GM21786 (cell line): Measurements from ENCODE around the gene OSBPL5.
"Not testable (repeated sequence)": the region's sequence is repeated elsewhere in the genome, so short reads cannot be mapped to it uniquely, and the experiment has no call there.

Source experiments
- ATAC-seq: cut with Tn5 transposase; IDR thresholded peaks from one replicate; pipeline ENCODE4 v1.9.1; 2021; ENCODE audit not compliant: unreplicated experiment

Gene OSBPL5

DNA sequence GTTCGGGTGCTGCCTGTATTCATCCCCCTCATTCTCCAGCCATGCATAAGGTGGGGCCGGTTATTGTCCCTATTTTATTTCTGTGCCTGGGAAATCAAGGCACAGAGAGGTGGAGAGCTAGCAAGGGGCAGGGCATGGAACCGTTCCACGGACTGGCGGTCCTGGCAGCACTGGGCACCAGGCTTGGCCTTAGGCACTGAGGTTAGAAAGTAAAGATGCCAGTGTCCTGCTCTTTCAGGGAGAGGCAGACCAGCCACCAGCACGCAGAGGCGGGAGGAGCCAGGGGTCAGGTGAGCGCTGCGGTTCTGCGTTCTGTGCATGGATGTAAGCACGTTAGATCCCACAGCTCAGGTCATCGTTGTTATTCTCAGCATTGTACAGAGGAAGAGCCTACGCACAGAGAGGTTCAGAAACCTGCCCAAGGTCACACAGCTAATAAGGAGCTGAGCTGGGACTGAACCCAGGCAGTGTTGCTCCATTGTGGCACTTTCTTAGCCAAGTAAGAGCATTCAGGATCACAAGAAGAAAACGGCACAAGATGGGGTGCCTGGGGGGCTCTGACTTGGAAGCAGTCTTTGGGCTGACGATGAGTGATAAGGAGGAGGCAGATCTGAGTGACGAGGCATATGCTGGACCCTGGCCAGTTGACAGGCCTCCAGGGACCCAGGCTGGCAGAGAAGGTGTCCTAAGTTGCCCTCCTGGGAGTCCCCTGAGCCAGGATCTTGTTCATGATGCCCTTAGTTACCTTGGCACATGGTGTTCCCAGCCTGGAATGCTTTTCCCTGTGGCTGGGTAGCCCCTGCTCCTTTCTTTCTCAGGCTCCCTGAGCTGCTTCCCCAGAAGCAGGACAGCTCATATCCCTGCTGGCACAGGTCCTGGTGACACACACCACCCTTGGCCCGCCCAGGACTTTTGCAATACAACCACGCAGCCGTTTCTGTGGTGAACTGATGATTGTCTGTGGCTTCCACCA lies 41.1 kb downstream of the OSBPL5 start:
- no peak for ATAC-seq

DNA sequence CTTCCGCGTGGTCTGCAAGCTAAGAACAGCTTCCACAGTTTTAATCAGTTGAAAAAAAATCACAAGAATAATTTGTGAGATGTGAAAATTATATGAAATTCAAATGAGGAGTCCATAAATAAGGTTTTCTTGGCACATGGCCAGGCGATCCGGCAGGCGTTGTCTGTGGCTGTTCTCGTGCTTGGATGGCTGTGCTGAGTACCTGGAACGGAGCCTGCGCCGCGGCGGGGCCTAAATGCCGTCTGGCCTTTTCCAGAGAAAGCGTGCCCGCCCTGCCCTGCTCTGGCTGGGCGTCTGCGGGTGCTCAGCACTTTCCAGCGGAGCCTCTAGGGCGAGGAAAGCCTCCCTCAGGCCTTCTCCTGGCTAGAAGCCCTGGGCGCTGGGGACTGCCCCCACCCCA lies 41.8 kb downstream of the OSBPL5 start:
- no peak for ATAC-seq

DNA sequence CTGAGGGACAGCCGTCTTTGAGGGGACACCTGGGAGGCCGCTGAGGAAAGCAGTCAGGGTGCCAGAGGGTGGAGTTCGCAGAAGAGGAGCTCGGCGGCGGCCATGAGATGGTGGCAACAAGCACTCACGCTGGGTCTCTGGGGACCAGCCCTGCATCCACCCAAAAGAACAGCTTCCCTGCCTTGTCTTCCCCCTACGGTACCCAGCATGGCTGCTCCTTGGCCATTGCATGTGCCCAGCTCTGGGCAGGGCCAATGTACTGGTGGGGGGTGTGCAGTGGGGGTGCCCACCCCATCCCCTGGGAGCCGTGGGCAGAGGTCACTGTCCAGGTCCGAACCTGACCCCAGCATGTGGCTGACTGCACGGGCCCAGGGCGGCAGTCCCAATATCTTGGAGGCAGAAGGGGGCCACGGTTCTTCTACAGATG lies 42.3 kb downstream of the OSBPL5 start:
- ATAC-seq = no peak

DNA sequence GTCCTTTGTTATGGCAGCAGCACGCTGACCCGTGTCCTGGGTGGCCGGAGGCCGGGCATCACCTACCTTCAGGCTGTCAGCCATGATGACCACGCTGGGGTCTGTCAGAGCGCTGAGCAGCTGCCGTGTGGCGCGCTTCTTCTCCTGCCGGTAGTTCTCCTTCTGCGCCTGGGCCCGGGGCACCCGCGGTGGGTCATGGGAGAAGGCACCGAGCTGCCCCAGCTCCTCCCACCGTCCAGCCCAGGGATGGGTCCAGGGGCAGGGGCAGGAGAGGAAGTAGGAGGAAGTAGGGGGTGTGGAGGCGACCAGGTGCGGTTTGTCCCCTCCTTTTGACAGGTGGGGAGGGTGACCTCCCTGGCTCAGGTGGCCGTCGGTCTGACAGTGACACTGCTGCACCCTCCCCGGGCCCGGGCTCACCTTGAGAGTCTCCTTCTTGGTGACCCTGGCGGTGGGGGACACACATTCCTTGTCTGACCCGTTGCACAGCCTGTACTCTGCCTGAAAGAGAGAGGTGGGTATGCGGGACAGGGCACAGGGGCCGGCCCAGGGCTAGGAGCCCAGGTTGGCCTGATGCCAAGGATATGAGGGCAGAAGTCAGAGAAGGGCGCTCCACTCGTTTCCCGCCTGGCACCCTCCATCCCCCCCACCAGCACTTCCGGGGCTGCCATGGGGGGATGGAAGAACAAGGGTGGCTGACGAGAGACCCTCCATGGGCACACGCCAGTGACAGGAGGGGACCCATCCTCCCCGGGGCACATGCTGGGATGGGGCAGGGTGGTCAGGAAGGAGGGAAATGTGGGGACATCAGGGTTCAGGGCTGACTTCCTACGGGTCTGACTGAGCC lies 43.0 kb downstream of the OSBPL5 start:
- no peak for ATAC-seq

DNA sequence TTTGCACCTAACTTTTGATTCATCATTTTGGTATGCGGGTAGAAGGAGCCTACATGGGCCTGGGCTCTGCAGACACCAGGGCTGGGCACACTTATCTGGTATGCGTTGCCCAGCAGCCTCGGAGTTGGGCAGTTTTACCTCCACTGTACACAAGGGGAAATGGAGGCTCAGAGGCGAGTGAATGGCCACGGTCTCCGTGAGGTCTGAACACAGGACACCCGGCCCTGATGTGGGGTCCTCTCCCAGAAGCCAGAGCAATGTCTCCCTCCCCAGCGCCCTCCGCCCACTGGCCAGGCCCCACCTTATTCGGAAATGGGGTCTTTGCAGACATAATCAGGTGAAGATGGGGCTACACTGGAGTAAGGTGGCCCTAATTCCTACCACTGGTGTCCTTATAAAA lies 43.7 kb downstream of the OSBPL5 start:
- ATAC-seq = no peak

DNA sequence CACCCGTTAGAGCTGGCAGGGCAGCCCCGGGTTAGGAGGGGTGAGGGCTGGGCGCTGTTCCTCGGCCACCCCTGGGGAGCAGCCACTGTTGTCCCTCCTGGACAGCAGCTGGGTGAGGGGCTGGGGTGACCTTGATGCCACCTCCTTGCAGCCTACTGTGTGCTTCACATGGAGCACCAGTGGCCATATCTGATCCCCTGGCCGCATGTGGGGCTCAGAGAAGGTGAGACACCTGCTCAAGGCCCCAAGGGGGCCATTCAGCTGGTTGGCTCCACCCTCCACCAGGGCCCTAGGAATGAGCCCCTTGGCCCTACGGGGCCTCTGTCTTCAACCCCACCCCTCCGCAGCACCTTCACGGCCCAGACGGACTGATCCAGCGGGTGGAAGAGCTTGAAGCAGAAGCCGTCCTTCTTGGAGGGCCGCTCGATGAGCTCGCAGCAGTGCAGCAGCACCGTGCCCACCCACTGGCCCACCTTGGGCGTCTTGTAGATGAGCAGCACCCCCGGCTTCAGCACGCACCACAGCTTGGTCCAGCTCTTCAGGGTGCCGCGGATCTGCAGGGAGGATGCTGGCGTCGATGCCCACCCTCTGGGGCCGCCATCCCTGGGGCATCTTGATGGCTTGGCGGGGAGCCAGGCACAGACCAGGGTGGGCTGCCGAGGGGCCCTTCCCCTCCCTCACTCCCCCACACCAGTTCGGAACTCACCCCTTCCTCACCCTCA lies 44.9 kb downstream of the OSBPL5 start:
- ATAC-seq = no peak

DNA sequence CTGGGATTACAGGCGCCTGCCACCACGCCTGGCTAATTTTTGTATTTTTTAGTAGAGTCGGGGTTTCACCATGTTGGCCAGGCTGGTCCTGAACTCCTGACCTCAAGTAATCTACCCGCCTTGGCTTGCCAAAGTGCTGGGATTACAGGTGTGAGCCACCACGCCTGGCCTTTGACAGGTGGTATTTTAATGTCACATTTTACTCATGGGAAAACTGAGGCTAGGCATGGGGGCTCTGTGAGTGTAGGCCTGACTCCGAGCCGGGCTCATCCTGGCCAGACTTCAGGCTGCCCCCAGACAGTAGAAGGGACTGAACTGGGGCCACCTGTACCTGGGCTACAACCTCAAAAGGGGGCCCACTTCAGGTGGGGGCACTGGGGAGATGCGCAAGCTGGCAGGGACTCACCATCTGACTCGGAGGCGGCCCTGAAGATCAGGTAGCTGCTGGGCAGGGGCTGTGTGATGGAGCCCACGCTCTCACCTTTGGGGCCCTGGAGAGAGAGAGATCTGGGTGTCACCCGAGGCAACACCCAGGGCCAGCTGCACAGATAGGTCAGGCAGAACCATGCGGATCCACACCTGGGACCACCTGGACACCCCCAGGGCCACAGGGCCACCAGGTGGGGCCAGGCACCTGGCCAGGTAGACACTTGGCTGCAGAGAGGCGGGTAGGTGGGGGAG lies 45.8 kb downstream of the OSBPL5 start:
- no peak for ATAC-seq

DNA sequence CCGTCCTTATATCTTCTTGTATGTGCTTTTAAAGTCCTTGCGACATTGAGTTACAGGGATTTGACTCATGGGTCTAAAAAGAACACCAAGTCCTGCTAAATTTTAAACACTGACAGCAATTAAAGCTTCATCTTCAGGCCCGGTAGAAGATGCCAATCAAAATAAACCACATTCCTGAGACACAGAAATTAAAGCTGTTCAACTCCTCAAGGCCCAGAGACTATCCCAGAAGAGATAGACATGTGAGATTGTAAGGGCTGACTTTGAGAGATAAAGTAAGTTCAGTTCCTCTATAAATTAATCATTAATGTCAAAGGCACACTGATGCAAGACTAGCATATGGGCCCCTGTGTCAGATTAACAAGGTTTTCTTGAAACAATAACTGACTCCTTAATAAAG lies 49.8 kb downstream of the OSBPL5 start:
- ATAC-seq = no peak

DNA sequence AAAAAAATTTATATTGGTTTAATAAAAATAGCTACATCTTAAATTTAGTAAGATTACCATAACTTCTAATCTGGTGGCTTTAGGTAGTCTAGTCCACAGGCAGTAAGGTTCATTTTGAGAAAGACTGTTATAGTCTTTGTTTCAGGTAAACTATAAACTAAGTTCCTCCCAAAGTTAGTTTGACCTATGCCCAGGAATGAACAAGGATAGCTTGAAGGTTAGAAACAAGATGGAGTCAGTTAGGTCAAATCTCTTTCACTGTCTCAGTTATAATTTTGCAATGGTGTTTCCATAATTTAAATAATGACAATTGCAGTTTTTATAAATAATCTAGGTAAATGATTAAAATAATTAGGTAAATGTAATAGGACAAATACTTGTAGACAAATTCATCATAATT lies 51.4 kb downstream of the OSBPL5 start:
- not testable (repeated sequence) for ATAC-seq

DNA sequence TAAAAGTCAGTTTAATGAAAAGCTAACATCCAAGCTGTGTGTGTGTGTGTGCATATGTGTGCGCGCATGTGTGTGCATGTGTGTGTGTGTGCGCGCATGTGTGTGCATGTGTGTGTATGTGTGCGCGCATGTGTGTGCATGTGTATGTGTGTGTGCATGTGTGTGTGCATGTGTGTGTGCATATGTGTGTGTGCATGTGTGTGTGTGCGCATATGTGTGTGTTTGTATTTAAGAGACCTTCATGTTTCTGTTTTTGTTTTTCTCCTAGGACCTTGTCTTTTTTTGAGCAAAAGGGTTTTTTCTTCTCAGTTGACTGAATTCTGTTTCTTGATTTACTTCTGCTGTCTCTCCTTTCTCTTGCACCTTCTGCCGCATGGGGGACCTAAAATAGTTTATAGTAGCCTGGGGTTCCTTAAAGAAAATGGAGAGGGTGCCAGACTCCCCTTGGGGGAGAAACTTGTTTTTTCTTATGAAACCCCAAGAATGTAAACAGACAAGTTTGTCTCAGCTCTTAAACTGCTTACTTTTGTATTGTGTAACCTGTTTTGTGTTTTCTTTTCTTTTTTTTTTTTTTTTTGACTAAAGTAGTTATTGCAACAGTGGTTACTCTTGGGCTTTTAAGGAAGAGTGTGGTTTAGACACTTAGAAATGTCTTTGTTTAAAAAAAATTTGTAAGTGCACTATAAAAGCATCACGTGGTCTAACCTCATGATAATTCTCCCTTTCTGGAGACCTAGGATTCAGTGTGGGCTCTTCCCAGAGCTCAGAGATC lies 53.0 kb downstream of the OSBPL5 start:
- ATAC-seq = no peak

DNA sequence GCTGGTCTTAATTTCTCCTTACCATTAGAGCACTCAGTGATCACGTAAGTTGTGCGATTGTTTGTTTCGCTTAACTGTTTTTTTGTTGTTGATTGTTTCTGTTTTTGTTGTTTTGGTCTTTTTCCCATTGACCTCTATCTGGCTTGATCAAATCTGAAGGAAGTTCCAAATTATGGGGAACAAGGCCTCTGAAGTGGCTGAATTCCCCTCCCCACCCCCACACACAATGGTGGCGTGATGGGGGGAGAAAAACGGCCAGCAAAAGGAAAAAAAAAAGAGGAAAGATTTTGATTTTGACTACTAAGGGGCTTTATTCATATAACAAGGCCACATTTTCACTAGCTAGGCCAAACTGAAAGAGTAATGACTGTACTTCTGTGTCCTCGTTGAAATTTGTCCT lies 53.6 kb downstream of the OSBPL5 start:
- no peak for ATAC-seq

DNA sequence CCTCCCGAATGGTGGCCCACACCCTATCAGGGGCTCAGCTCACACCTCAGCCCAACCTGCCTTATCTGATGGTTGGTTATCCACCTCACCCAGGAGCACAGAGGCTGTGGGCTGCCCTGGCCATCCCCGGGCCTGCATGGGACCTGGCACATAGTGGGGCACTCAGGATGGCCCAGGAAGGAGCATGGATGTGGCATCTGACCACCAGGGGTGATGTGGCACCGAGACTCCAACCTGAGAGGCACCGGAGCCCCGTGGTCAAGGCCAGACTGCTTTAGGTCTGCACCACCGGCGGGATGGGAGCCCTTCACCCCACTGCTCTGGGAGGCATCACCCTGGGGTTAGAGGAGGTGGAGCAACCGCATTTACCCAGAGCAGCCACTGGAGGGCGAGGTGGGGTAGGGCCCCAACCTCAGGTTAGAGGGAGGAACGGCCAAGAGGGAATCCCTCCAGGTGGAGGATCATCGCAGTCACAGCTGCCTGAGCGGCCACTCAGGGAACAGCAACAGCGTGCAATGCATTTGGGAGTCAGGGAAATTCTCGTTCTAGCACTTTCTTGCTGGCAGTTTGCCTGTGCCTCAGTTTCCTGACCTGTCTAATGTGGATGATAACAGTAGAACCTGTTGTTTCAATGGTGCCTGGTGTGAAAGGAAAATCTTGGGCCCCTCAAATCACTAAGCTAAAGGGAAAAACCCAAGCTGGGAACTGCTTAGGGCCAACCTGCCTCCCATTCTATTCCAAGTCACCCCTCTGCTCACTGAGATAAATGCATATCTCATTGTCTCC lies 55.0 kb downstream of the OSBPL5 start:
- ATAC-seq = no peak

DNA sequence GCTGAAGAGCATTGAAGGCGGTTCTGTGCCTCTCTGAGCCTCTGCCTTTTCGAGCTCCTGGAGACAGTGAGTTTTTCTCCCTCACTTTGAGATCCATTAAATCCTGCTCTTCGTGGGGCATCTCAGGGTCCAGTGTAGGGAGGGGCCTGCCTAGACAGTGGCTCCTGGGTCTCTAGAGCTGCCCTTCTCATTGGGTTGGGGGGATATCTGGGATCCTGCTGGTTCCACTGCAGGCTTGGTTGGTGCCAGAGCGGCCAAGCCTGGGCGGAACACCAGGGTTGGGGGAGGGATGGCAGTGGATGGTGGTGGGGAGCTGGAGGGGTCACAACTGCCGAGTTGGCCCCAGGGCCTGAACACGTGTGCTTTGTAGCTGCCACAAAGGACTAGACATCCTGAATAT lies 55.7 kb downstream of the OSBPL5 start:
- ATAC-seq = no peak

DNA sequence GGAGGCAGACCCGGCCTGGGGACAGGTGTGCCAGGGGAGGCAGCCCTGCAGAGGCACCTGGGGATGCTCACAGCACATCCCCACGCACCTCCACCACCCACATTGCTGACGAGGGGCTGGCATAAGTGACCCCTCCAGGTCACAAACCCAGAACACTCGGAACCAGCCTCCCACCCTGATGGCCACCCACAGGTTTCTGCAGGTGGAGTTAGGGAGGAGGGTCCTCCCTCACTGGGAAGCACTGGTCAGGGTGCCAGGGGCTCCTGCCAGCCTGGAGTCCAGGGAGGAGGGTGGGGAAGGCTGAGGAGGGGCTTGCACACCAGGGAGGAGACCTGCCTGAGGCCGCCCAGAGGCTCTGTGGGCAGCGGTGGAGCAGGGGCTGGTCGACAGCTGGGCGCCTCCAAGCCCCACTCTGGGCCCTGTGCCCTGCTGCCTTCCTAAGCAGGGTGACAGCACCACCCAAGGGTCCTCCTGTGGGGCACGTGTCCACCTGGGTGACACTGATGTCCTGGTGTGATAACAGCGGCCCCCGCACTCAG lies 56.9 kb downstream of the OSBPL5 start:
- no peak for ATAC-seq

DNA sequence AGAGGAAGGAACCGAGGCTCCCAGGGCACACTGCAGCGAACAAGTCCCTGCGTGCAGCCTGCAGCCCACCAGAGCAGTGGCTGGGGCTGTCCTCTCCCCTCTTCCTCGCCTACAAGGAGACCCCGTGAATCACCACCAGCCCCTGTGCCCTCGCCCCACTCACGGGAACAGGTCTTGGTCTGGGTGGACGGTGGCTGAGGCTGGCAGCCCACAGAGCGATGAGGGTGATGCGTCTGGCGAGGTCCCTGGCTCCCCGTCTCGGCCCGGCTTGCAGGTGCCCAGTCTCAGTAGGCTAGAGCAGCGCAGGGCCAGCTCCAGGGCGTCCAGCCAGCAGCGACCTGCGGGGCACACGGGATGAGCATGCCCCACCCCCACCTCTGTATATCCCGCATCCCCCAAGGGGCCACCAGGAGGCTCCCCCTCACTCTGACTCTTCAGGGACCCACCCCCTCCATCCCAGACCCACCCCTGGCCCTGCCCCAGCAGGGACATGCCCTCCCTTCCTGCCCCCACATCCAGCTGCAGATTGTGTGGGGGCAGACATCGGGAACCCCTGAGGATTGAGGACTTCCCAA lies 57.4 kb downstream of the OSBPL5 start:
- no peak for ATAC-seq

DNA sequence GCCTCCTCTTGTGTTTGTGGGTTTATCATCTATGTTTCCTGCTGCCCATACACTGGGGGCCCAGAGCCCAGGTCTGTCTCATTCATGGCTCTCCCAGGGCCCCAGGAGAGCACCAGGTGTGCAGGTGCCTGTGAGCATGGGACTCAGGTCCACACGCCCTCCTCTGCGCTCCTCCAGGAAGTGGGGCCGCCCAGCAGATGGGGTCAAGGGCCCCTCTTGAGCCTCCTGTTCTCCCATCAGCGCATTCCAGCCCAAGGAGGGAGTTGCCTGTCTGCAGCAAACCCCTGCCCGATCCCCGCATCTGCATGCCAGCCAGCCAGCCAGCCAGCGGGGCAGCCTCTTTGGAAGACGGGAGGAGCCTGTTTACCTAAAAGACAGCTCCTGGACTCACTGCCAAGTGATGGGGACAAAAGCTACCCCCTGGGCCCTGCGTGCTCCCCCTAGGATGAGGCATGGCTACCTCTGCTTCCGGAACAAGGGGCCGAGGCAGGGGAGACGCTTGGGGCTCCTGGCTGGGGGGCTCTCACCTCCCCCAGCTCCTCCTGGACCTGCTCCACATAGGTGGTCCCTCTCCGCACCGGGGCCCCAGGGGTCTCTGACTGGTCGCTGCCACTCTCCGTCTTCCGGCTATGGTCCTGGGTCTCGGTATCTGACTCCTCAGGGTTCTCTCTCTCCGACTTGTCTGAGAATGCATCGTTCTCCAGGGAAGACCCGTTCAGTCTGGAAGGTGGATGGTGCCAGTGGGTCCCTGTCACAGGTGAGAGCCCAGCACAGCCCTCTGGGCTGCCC lies 58.2 kb downstream of the OSBPL5 start:
- ATAC-seq = no peak

DNA sequence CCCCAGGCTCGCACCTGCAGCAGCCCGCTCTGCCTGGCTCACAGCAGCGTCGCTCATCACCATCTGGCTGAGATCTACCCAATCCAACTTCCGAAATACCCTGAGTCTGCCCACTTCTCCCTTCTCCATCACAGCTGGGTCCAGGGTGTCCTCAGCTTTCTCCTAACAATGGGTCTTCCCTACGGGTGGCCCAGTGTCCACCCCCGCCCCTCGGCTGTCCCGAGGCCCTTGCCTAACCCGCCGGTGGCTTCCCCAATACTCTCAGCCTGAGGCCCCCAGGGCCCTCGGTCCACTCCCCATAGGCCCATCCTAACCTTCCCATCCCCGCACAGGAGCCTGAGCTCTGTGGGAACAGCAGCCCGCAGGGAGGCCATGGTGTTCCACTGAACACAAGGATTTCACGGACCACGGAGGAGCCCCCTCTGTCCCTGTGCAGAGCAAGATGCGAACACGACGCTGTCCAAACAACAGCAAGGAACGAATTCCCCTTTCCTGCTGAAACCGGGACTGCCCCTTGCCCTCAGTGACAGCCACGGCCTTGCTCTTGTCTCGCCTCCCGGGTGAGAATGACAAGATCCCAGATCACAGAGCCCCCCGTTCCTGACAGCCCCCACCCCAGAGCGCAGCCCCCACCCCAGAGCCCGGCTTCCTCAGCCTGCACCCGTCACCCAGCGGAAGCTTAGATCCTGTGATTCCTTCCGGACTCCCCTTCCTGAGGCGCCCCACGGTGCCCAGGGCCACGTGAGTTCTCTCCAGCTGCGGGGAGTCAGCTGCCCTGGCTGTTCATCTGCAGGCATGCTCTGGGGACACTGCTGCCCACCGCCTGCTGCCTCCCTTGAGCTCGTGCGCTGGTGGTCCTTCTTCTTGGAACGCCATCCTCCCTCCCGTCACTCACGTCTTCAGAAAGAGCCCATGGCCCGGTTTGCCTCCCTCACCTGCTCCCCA lies 59.0 kb downstream of the OSBPL5 start:
- no peak for ATAC-seq
